GM18498 (cell line): Measurements from ENCODE around the gene BAZ1B.
A peak's percentile ranks its signal among the peaks of the same experiment; 100 is the strongest.
"Not testable (repeated sequence)": the region's sequence is repeated elsewhere in the genome, so short reads cannot be mapped to it uniquely, and the experiment has no call there.

Experiments used
- ATAC-seq: cut with Tn5 transposase; IDR thresholded peaks from one replicate; pipeline ENCODE4 v1.9.1; 2021; ENCODE audit warnings: mild to moderate bottlenecking, moderate library complexity; ENCODE audit not compliant: unreplicated experiment

BAZ1B gene

DNA sequence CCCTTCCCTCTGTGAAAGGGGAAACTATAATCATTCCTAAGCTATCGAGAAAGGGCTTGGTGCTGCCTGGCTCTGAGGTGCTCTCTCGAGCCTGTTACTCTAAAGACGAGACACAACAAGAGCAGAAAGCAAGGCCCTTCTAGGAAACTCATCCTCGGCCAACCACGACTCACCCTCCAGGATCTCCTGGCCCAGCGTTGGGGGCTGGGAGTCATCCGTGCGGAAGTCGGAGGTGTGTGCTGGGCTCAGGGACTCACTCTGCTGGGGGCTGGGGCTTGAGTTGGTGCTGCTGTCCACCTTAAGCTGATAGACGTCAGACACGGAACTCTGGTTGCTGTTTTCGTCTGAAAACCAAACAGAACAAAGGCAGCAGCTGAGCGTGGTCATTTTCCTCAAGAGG is 17.6 kb upstream of the BAZ1B start:
- no peak for ATAC-seq

DNA sequence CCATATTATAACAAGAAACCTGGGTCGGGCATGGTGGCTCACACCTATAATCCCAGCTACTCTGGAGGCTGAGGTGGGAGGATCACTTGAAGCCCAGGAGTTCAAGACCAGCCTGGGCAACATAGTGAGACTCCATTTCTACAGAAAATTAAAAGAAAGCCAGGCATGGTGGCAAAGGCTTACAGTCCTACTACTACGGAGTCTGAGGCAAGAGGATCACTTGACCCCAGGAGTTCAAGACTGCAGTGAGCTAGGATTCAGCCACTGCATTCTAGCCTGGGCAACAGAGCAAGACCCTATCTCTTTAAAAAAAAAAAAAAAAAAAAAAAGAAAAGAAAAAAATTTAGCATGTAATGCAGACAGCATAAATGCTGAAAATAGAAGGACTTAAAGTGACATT is 16.4 kb upstream of the BAZ1B start:
- not testable (repeated sequence) for ATAC-seq

DNA sequence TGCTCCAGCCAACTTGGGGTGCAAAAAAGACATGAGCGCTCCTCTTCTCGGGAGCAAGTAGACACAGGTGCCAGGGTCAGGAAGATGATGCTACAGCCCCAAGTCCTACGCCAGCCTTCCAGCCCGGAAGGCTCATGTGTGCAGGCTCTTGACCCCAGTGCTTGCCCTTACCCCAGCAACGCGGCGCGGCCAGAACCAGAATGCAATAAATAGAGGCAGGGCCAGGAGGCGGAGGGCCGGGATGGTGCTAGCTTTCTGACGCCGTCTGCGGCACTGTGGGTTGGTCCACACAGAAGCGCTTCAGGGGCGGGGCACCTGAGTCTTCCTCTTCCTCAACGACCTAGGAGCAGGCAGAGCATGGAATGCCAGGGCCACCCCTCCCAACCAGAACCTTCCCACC is 15.0 kb upstream of the BAZ1B start:
- no peak for ATAC-seq

DNA sequence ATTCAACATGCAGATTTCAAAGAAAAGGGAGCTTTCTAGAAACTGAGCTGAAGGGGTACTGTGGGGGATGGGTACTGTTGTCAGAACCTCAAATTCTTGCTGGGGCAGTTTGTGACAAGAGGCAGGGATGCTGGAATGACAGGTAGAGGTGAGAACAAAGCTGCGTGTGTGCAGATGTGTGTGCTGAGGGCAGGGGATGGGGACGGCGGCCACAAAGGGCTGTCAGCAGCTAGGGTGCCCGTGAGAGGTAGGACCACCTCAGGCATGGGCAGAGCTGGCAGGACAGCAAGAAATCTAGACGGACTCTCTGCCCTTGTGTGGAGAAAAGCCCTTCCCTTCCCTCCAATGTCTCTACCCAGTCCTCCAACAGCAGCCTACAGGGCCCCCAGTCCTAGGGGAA is 14.4 kb upstream of the BAZ1B start:
- no peak for ATAC-seq

DNA sequence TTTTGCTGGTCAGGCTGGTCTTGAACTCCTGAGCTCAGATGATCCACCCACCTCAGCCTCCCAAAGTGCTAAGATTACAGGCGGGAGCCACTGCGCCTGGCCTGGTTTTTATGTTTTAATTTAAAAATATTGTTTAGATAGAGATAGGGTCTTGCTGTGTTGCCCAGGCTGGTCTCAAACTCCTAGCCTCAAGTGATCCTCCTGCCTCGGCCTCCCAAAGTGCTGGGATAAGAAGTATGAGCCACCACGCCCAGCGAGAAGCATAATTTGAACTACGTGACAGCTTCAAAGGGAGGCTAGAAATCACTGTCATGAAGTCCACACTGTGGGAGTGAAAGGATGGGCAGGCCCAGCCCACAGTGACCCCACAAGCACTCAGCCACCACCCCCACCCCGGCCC is 13.8 kb upstream of the BAZ1B start:
- ATAC-seq: not testable (repeated sequence)

DNA sequence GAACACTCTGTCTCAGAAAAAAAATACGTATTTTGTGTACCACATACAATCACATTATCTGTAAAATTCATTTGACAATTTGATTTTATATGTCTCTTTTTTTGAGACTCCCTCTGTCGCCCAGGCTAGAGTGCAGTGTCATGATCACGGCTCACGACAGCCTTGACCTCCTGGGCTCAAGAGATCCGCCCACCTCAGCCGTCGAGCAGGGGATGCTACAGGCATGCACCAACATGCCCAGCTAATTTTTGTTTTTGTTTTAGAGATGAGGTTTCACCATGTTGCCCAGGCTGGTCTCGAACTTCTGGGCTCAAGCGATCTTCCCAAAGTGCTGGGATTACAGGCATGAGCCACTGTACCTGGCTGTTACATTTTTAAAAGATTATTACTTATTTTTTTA is 11.6 kb upstream of the BAZ1B start:
- ATAC-seq: no peak

DNA sequence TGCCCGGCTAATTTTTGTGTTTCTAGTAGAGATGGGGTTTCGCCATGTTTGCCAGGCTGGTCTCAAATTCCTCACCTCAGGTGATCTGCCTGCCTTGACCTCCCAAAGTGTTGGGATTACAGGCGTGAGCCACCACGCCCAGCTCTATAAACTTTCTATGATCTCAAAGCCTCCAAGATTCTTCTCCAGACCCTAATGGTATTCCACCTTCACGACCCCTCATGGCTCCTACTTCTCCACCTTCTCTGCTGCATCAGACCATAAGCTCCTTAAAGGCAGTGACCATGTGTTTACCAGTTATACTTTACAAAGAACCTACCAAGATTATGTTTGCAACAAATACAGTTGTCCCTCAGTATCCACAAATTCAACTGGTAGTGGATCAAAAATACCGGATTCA is 10.1 kb upstream of the BAZ1B start:
- ATAC-seq: no peak

DNA sequence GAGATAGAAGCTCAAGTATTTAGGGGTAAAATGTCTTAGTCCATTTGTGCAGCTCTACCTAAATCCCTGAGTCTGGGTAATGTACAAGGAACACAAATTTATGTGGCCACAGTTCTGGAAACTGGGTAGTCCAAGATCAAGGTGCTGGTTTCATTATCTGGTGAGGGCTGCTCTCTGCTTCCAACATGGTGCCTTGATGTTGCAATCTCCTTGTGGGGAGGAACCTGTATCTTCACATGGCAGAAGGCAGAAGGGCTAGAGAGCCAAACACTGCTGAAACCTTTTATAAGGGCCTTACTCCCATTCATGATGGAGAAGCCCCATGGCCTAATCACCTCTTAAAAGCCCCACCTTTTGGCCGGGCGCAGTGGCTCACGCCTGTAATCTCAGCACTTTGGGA is 8.7 kb upstream of the BAZ1B start:
- no peak for ATAC-seq

DNA sequence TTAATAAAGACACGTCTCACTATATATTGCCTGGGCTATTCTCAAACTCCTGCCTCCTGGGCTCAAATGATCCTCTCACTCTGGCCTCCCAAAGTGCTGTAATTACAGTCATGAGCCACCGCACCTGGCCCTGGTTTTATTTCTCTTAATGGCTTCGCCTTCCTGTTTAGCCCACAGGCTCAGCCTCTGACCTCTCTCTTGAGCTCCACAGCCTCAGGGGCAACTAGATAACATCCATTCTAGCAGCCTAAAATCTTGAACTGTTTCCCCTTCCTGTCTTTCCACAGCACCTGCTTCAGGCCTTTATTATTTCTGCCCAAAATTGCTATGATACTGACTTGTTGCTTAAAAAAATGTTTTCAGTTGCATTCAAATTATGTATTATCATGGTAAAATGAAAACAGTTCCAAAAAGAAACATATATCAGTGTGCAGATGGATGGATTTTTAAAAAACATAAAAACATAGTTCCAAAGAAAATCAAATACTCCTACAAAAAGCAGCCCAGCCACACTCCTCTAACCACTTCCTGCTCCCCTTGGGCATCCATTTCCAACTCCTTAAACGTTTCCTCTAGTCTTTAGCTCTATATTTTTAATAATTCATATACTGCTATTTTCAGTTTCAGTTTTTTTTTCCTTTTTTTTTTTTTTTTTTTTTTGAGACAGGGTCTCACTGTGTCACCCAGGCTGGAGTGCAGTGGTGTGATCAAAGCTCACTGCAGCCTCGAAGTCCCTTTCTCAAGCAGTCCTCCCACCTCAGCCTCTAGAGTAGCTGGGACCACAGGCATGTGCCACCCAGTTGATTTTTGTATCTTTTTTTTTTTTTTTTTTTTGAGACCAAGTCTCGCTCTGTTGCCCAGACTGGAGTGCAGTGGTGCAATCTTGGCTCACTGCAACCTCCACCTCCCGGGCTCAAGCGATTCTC is 5.1 kb upstream of the BAZ1B start:
- no peak for ATAC-seq

DNA sequence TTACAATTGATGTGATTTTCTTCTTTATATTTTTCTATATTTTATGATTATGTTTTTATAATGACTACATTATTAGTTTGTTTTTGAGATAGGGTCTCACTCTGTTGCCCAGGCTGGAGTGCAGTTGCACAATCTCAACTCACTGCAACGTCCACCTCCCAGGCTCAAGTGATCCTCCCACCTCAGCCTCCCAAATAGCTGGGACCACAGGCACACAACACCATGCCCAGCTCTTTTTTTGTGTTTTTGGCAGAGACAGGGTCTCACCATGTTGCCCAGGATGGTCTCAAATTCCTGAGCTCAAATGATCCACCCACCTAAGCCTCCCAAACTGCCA is 4.0 kb upstream of the BAZ1B start:
- not testable (repeated sequence) for ATAC-seq

DNA sequence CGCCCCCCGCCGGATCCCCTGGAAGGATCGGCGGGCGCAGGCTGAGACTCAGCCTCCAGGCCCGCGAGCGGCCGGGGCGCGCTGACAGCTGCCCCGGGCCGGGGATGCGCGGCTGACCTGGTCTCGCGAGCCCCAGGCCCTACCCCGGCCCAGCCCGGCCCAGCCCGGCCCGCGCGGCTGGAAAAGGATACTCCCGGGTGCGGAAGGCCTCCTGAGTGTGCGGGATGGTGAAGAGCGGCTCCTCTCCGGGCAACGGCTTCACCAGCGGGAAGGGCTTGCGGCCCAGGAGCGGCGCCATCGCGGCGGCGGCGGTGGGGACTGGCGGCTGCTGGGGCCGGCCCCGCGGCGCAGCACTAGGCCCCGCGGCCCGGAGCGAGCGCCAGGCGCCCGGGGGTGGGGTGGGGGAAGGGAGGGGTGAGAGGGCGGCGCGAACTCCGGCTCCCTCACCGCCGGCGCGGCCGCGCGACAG is 423 bp downstream of the BAZ1B start:
- ATAC-seq: peak; percentile 52

DNA sequence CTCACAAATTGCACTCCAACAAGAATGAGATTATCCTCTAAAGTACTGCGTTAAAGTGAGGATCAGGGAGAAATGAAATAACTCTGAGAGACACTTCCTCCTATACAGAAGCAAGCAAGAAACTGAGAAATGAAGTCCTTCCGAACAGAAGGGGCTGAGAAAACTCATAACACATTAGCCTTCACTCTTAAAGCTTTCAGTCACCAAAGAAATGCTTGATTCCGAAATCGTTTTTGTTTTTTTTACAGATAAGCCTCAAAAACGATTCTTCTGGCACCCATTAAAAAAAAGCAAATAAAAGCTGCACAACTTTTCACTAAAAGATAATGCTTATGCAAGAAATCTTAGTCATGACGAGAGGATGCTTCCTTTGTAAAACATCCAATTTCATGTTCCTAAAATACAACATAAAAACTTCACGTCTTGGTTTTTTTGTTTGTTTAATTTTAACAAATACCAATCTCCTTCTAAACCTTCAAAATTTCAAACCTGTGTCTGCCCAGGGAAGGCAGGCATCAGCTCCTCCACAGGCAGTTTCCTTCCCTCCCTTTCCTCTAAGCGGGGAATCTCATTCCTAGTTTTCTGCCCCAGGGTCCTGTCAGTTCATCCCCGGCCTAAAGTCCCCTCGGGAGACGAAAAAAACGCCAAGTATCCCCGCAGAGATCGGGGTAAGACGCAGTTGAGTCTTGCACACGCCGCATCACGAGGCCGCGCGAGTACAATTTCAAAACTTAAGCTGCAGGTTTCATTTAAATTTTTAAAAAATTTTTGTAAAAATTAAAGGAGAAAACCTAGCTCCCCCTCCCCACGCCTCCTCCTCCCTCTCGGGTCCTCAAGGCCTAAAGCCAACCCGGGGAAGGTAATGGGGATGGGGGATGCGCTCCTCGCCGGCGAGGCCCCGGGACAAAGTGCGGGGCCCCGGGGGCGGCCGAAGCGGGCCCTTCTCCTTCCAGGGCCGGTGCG is 1.1 kb downstream of the BAZ1B start:
- ATAC-seq: no peak

DNA sequence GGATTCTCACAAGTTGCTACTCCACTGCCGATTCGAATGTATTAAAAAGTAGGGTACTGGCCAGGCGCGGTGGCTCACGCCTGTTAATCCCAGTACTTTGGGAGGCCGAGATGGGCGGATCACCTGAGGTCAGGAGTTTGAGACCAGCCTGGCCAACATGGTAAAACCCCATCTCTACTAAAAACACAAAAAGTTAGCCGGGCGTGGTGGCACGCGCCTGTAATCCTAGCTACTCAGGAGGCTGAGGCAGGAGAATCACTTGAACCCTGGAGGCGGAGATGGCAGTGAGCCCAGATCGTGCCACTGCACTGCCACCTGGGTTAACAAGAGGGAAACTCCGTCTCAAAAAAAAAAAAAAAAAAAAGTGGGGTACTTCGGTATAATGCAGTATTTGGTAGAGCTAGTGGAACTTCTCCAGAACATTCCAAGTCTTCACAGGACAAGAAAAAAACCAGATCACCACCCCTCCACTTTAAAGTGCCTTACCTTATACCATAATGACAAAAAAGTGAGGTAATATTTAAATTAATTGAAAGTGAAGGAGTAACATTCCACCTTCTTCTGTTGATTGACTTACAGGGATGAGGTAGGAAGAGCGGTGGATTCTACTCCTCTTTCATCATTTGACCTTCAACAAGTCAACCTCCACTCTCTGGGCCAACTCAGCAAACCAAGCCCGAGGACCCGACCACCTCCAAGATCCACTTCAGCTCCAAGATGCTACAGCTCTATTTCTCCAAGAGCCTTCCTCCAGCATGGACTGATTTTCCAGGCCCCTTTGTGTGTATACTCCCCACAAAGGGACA is 2.0 kb downstream of the BAZ1B start:
- no peak for ATAC-seq

DNA sequence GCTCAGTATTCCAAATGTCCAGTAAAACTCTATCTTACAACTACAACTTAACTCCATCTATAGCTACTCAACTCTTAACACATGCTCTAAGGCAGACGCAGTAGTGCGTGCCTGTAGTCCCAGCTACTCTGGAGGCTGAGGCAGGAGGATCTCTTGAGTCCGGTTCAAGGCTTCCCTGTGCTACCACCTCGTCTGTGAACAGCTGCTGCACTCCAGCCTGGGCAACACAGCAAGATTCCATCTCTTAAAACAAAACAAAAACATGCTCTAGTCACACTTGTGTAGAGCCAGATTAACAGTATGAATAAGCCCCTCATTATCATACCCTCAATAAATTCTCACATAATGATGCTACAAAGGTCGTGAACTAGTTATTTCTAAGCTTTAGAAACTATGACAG is 3.6 kb downstream of the BAZ1B start:
- ATAC-seq: no peak

DNA sequence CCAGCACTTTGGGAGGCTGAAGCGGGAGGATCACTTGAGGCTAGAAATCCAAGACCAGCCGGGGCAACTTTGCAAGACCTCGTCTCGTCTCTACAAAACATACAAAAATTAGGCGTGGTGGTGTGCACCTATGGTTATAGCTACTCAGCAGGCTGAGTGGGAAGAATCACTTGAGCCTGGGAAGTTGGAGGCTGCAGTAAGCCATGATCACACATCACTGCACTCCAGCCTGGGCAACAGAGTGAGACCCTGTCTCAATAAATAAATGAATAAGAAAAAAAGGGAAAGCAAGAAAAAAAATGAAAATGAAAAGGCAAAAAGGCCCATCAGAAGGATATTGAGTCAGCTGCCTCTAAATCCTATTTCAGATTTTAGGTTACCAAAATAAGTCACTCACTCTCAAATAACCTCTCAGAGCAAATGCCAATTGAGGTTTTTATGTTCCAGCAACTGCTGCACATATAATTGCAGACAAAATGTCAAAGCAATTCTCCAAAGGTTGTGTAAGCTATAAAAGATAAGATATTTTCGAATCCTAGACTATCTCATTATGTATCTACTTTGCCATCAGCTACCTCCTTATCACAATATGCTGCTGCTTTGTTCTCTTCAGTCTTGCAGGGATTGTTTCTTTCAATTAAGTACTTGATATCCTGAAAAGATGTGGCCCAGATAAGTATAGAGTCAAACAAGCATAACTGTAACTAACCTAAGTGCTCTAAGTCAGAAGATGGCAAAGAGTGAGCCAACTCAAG is 4.7 kb downstream of the BAZ1B start:
- ATAC-seq: no peak

DNA sequence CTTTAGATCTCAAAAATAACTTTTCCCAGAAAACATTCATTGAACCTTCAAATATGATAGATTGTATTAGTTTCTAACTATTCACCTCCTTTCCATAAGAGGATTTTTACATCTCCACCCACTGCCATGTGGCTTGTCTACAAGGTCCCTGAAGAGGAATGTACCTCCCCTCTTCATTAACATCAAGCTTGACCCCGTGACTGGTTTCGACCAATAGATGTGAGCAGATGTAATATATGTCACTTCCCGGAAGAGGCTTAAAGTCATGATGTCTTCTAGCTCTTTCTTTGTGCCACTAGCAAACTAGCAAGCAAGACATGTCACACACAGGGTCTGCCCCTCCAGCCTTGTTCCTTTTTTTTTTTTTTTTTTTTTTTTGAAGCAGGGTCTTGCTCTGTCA is 6.9 kb downstream of the BAZ1B start:
- no peak for ATAC-seq

DNA sequence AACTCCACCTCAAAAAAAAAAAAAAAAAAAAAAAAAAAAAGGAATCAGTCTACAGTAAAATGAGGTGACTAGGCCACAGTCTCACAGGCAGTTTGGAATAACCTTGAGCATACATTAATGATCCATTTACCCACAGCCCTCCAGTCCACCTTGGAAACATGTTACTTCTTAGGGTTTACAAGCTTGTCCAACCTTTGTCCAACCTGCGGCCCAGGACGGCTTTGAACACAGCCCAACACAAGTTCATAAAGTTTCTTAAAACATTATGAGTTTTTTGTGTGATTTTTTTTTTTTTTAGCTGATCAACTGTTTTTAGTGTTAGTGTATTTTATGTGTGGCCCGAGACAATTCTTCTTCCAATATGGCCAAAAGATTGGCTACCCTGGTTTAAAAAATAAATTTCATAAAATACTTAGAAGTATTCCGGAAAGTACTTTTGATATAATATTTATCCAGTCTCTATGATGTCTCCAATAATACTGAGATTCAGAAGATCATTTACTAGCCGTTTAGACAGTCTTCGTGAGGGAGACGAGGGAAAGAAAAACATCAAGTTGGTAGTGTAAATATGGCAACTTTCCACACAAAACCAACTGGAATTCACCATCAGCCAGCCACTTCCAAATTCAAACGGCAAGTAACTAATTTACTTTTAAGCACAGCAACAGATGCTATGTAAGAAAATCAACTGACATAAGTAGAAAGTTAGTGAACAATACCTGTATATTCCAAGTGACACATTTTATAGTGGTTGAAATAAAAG is 9.9 kb downstream of the BAZ1B start:
- no peak for ATAC-seq

DNA sequence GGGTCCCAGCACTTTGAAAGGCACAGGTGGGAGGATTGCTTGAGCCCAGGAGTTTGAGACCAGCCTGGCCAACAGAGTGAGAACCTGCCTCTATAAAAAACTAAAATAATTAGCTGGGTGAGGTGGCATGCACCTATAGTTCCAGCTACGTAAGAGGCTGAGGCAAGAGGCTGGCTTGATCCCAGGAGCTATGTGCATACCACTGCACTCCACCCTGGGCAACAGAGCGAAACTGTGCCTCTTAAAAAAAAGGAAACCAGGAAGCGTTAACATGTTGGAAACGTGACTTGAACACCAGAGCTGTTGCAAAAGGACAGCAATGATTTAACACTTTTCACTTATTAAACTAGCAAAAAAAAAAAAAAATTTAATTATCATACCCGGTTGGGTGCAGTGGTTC is 12.6 kb downstream of the BAZ1B start:
- ATAC-seq: no peak

DNA sequence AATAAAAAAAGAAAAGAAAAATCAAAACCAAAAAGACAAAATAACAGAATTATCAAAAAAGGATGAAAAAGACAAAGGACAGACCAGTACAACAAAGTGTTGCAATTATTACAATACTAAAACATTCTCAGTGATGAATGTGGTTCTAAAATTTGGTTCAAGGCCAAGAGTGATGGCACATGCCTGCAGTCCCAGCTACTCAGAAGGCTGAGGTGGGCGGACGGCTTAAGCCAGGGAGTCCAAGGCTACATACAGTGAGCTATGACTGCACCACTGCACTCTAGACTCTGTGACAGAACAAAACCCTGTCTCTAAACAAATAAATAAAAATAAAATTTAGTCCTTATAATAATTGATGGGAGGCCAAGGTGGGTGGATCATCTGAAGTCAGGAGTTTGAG is 14.5 kb downstream of the BAZ1B start:
- ATAC-seq: no peak

DNA sequence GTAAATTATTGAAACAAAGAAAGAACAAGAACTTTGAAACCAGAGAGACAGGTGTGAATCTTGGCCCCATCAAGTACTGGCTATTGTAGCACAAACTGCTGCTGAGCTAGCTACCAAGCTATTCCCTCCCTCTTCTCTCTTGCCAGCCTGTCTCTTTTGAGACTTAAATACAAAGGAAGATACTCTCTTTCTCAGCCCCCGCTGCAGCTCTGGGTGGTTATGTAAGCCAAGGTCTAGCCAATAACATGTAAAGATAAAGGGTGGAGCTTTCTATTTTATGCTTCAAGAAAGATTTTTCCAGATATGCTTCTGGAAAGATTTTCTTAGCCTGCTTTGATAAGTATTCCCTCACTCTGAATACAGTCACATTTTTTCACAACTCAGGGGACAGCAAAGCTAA is 17.2 kb downstream of the BAZ1B start:
- no peak for ATAC-seq
